Osteocyte (in vitro differentiated cells): Measurements from ENCODE around the gene KSR1. TPM values are rescaled to one million over a fixed set of nuclear protein-coding genes. Genes with fewer than 3 reads are reported as not detected.
"Not testable (repeated sequence)": the region's sequence is repeated elsewhere in the genome, so short reads cannot be mapped to it uniquely, and the experiment has no call there.

Source experiments
- DNase-seq: peaks from one replicate; pipeline ENCODE4 v3.0.0; 2021; ENCODE audit warnings: mixed read lengths; ENCODE audit not compliant: unreplicated experiment; ENCODE audit errors: extremely low spot score
- H3K27ac Mint-ChIP-seq: one replicate; pipeline ENCODE4 v1.8.0; 2021; ENCODE audit warnings: mild to moderate bottlenecking, mixed read lengths; ENCODE audit not compliant: unreplicated experiment
- H3K27me3 Mint-ChIP-seq: one replicate; pipeline ENCODE4 v1.8.0; 2021; ENCODE audit warnings: mixed read lengths; ENCODE audit not compliant: unreplicated experiment
- H3K36me3 Mint-ChIP-seq: one replicate; pipeline ENCODE4 v1.8.0; 2021; ENCODE audit warnings: mixed read lengths; ENCODE audit not compliant: unreplicated experiment
- H3K4me1 Mint-ChIP-seq: one replicate; pipeline ENCODE4 v1.8.0; 2021; ENCODE audit warnings: mixed read lengths; ENCODE audit not compliant: unreplicated experiment
- H3K4me3 Mint-ChIP-seq: one replicate; pipeline ENCODE4 v1.8.0; 2021; ENCODE audit warnings: mild to moderate bottlenecking, moderate library complexity, mixed read lengths; ENCODE audit not compliant: unreplicated experiment
- H3K9me3 Mint-ChIP-seq: one replicate; pipeline ENCODE4 v1.8.0; 2021; ENCODE audit warnings: mixed read lengths; ENCODE audit not compliant: unreplicated experiment
- CTCF ChIP-seq: fragments of 200-600 bp; sonication (generic); IDR thresholded peaks from 2 replicates; pipeline ENCODE4 v1.5.0; 2021; ENCODE audit warnings: antibody characterized with exemption, mild to moderate bottlenecking, moderate library complexity
- total RNA-seq: library from RNA; stranded (reverse); gene quantifications from 2 replicates; pipeline ENCODE4 v1.2.1, GENCODE V29; 2021

The KSR1 gene
- total RNA-seq, 1 donor from 2014 or later = 63.4 TPM

GRCh38 chr17:27634026-27634335 is 177.7 kb downstream of the KSR1 start:
- no peak for TF ChIP-seq CTCF
- Mint-ChIP-seq H3K27ac (no peak overlapping the region), H3K27me3 (no peaks in the 10 kb centered on the region), H3K4me1 (peaks cover 41% of the 10 kb centered on the region), H3K36me3 (peaks cover 4% of the 10 kb centered on the region), H3K4me3 (no peak overlapping the region), H3K9me3 (no peaks in the 10 kb centered on the region)
- no peak for DNase-seq

GRCh38 chr17:27634776-27635175 is 178.5 kb downstream of the KSR1 start:
- Mint-ChIP-seq H3K4me1 (peaks cover 34% of the 10 kb centered on the region), H3K36me3 (peaks cover 4% of the 10 kb centered on the region)
- DNase-seq = no peak

GRCh38 chr17:27635275-27635823 is 179.1 kb downstream of the KSR1 start:
- H3K4me3 Mint-ChIP-seq = no peak overlapping the region
- H3K27ac Mint-ChIP-seq = no peak overlapping the region
- no peak for TF ChIP-seq CTCF
- no peak for DNase-seq
- H3K36me3 Mint-ChIP-seq = peaks cover 4% of the 10 kb centered on the region
- peaks cover 29% of the 10 kb centered on the region for H3K4me1 Mint-ChIP-seq
- no peaks in the 10 kb centered on the region for H3K27me3 Mint-ChIP-seq
- no peaks in the 10 kb centered on the region for H3K9me3 Mint-ChIP-seq

More at GRCh38 chr17:27634776-27635175, 178.5 kb downstream of the KSR1 start:
- Mint-ChIP-seq H3K9me3 (no peaks in the 10 kb centered on the region), H3K27ac (no peak overlapping the region), H3K4me3 (no peak overlapping the region), H3K27me3 (no peaks in the 10 kb centered on the region)
- TF ChIP-seq CTCF = no peak

- DNase-seq, H3K4me3 Mint-ChIP-seq, H3K27me3 Mint-ChIP-seq, H3K9me3 Mint-ChIP-seq, H3K27ac Mint-ChIP-seq, H3K36me3 Mint-ChIP-seq: not testable (repeated sequence)
- peaks cover 25% of the 10 kb centered on the region for H3K4me1 Mint-ChIP-seq
These were observed 179.8 kb downstream of the KSR1 start for GRCh38 chr17:27636005-27636520.

- H3K27me3 Mint-ChIP-seq, H3K36me3 Mint-ChIP-seq, H3K27ac Mint-ChIP-seq, H3K9me3 Mint-ChIP-seq, H3K4me3 Mint-ChIP-seq, DNase-seq: not testable (repeated sequence)
- H3K4me1 Mint-ChIP-seq = peaks cover 19% of the 10 kb centered on the region
These were observed 181.6 kb downstream of the KSR1 start for GRCh38 chr17:27637818-27638217.

GRCh38 chr17:27638415-27638914 is 182.2 kb downstream of the KSR1 start:
- H3K27ac Mint-ChIP-seq, H3K36me3 Mint-ChIP-seq, H3K9me3 Mint-ChIP-seq, H3K27me3 Mint-ChIP-seq, DNase-seq, H3K4me3 Mint-ChIP-seq: not testable (repeated sequence)
- peaks cover 13% of the 10 kb centered on the region for H3K4me1 Mint-ChIP-seq
